Skeletal muscle satellite cell (primary cell): ENCODE measurements around the gene PGD.
A peak's percentile ranks its signal among the peaks of the same experiment; 100 is the strongest.

Experiments used
- H3K27me3 ChIP-seq: 2 replicates; pipeline ENCODE4 v1.7.0; 2013; ENCODE audit warnings: low read length; ENCODE audit not compliant: control insufficient read depth, insufficient read depth
- H3K36me3 ChIP-seq: 2 replicates; pipeline ENCODE4 v1.7.0; 2013; ENCODE audit warnings: mild to moderate bottlenecking, control low read depth, low read length; ENCODE audit not compliant: insufficient read depth
- H3K4me1 ChIP-seq: 2 replicates; pipeline ENCODE4 v1.7.0; 2013; ENCODE audit warnings: low read length; ENCODE audit not compliant: control insufficient read depth, insufficient read depth
- H3K4me2 ChIP-seq: 2 replicates; pipeline ENCODE4 v1.7.0; 2013; ENCODE audit warnings: mild to moderate bottlenecking, low read length
- H3K4me3 ChIP-seq: 2 replicates; pipeline ENCODE4 v1.7.0; 2013; ENCODE audit warnings: low read length
- H3K9ac ChIP-seq: 2 replicates; pipeline ENCODE4 v1.7.0; 2013; ENCODE audit warnings: mild to moderate bottlenecking, low read depth, low read length, moderate library complexity
- H3K9me3 ChIP-seq: replicated peaks from 2 replicates; pipeline ENCODE4 v1.7.0; 2013; ENCODE audit warnings: mild to moderate bottlenecking, control low read depth, low read length

The PGD gene

DNA sequence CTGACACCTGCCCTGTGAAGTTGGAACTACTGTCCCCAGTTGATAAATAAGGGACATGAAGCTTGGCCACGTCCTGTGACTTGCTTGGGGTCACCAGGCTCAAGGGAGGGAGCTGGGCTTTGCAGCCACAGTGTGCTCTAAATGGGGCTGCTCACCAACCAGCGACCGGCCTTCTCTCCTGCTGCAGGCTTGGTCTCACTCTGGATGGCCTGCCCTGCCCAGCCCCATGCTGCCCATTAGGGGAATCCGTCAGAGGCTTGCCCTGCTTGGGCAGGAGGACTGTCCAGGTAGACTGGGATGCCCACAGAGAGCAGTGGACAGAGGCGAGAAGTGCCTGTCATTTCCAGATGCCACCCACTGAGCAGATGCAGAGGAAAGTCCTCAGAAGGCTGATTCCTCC lies 30.1 kb downstream of the PGD start:
- no peaks in the 10 kb centered on the region for H3K9me3 ChIP-seq
- H3K4me2 ChIP-seq = no peak overlapping the region
- no peak overlapping the region for H3K9ac ChIP-seq
- H3K27me3 ChIP-seq = no peaks in the 10 kb centered on the region
- H3K4me3 ChIP-seq = no peak overlapping the region
- H3K4me1 ChIP-seq = peaks cover 12% of the 10 kb centered on the region
- no peaks in the 10 kb centered on the region for H3K36me3 ChIP-seq

DNA sequence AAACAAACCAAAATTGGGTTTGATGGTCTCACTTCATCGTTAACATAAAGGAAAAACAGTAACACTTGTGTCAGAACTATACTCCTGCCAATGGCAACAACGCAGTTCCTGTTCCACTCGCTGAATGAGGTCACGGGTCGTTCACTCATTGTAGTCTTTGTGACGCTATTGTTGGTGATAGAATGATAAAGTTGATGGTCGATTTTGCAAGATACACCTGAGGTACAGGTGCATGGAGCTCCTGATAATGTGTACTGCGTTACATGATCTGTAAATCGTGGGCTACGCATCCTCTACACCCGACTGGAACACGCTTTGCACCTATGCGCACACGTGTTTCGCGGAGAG lies 31.0 kb downstream of the PGD start:
- Histone ChIP-seq H3K27me3 (no peaks in the 10 kb centered on the region), H3K9me3 (no peaks in the 10 kb centered on the region), H3K4me1 (peaks cover 12% of the 10 kb centered on the region), H3K4me3 (peak overlapping the region; percentile 94), H3K36me3 (no peaks in the 10 kb centered on the region), H3K4me2 (peak overlapping the region; percentile 93), H3K9ac (peak overlapping the region; percentile 93)

DNA sequence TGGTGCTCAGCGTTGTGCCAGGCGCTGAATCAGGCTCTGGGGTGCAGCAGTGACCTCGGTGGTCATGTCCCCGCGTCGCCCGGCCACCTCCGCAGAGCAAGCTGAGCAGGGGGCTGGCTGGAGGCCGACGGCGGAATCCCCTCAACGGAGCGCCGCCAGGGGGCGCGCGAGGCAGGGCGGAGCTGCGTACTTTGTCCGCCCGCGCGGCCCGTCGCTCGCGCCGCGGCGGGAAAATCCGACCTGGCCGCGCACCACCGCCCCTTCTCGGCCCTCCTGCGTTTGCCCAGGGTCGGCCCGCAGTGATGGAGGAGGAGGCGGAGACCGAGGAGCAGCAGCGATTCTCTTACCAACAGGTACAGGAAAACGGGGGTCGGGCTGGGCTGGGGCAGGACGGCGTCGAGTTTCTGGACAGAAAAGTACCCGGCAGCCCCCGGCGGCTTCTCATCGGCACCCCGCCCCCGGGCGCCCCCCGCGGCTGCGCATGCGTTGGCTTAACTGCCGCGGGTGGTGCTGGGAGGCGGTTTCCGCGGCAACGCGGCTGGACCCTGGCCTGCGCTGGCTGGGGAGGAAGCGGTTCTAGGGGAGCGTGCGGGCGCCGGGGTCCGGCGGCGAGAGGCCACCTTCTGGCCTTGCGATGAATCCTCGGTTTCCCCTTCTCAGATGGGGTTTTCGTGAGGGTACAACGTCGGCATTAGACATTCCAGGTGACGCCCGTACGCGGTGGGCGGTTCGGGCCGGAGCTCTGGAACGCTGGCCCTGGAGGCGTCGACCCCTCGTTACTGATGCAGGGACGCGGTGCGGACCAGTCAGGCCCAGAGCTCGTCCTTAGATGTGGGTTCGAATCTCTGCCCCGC lies 31.6 kb downstream of the PGD start, which contains the start of gene CENPS:
Gene CENPS, plus strand, starts transcription at position 218 of the 854 bp plus-strand sequence. Its CDS starts 85 bp downstream, at position 303.
- no peaks in the 10 kb centered on the region for H3K27me3 ChIP-seq
- peak within 1 kb of the TSS; percentile 93 for H3K4me2 ChIP-seq
- H3K36me3 ChIP-seq = no peaks in the 10 kb centered on the region
- peak within 1 kb of the TSS; percentile 93 for H3K9ac ChIP-seq
- H3K9me3 ChIP-seq = no peaks in the 10 kb centered on the region
- H3K4me3 ChIP-seq = peak within 1 kb of the TSS; percentile 94
- H3K4me1 ChIP-seq = peaks cover 12% of the 10 kb centered on the region

DNA sequence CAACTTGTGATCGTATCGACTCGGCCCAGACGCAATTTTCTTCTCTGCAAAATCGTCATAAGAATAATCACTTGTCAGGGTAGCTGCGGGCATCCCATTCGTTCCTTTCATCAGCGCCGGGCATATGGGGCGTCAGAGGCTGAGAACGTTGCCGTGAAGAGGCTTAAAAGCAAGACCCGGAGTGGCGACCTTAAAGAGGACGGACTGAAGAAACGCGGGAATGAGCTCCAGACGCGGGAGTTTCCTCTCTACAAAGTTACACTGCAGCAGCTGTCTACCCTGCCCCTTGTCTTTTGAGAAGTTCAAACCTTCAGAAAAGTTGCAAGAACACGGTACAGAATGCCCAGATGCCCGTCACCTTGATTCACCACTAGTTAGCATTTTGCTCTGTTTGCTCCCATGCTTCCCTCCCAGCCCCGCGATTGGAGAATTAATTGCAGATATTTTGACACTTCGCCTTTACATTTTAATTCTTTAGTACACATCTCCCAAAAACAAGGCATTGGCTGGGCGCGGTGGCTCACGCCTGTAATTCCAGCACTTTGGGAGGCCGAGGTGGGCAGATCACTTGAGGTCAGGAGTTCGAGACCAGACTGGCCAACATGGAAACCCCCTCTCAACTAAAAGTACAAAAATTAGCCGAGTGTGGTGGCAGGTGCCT lies 32.3 kb downstream of the PGD start:
- Histone ChIP-seq H3K36me3 (no peaks in the 10 kb centered on the region), H3K9ac (peak overlapping the region; percentile 93), H3K4me2 (peak overlapping the region; percentile 93), H3K27me3 (no peaks in the 10 kb centered on the region), H3K9me3 (no peaks in the 10 kb centered on the region), H3K4me3 (peak overlapping the region; percentile 94), H3K4me1 (peaks cover 12% of the 10 kb centered on the region)

DNA sequence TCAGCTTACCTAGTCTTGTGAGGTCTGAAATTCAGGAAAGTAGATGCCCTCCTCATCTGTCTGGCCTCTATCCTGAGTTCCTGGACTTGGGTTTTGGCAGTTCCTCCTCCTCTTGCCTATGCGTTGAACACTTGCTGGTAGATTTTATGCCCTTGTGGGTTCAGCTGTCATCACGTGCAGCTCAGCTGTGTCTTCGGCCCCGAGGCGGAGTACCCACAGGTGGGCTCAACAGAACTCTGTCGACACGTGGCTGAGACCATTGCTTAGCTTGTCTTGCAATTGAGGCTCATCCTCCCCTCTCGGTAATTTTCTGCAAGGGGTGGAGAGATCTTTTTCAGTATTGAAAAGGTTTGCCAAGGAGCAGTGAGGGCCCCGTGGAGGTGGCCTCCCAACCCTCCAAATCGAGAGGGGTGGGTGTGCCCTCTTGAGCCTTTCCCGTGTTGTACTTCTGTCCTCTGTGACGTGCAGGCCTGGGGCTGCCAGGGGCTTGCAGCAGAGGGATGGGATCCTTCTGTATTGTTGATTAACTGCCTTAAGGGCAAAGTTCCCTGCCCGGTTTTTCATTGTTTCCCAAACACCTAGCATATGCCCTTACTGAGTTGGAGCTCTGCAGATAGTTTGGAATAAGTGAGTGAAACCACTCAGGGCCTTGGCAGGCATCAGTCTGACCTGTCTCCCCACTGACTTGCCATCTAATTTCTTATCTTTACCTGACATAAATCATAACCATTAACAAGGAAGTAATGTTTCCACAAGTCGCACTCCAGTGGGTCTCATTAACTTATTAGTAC lies 34.2 kb downstream of the PGD start:
- no peaks in the 10 kb centered on the region for H3K36me3 ChIP-seq
- no peak overlapping the region for H3K4me2 ChIP-seq

DNA sequence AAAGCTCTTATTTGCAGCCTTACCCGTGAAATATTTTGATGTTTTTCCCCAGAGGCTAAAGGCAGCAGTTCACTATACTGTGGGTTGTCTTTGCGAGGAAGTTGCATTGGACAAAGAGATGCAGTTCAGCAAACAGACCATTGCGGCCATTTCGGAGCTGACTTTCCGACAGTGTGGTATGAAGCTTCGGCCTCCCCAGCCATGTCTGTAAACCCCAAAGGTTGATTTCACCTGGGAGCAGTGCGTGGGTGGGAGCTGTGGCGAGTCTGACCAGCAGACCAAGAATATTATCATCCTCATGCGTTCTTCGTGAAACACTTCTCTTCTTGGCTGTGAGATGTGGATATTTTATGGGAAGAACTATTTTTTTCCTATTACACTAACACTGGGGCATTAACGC lies 34.9 kb downstream of the PGD start:
- Histone ChIP-seq H3K4me1 (peaks cover 12% of the 10 kb centered on the region), H3K36me3 (no peaks in the 10 kb centered on the region), H3K27me3 (no peaks in the 10 kb centered on the region), H3K4me3 (no peak overlapping the region), H3K9me3 (no peaks in the 10 kb centered on the region), H3K4me2 (no peak overlapping the region), H3K9ac (no peak overlapping the region)

More for the DNA sequence above, 34.2 kb downstream of the PGD start:
- Histone ChIP-seq H3K9me3 (no peaks in the 10 kb centered on the region), H3K9ac (no peak overlapping the region), H3K4me3 (no peak overlapping the region), H3K27me3 (no peaks in the 10 kb centered on the region), H3K4me1 (peaks cover 12% of the 10 kb centered on the region)

DNA sequence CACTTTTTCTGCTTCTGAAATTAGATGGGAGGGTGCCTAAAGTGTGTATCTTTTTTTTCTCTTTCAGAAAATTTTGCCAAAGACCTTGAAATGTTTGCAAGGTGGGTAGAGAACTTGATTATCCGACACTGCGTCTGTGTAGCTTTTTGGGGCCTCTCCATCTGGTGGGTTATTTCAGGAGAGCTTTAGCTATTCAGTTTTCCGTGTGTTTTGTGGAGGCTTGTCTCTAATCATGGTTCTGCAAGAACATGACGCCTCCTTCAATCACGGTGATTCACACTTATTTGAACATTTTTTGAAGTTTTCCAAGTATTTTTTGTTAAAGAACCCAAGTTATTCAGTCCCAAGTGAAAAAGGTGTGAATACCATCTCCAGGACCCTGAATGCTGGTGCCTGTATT lies 35.7 kb downstream of the PGD start:
- Histone ChIP-seq H3K4me2 (no peak overlapping the region), H3K27me3 (no peaks in the 10 kb centered on the region), H3K4me3 (no peak overlapping the region), H3K36me3 (no peaks in the 10 kb centered on the region), H3K9me3 (no peaks in the 10 kb centered on the region), H3K4me1 (peaks cover 11% of the 10 kb centered on the region), H3K9ac (no peak overlapping the region)

DNA sequence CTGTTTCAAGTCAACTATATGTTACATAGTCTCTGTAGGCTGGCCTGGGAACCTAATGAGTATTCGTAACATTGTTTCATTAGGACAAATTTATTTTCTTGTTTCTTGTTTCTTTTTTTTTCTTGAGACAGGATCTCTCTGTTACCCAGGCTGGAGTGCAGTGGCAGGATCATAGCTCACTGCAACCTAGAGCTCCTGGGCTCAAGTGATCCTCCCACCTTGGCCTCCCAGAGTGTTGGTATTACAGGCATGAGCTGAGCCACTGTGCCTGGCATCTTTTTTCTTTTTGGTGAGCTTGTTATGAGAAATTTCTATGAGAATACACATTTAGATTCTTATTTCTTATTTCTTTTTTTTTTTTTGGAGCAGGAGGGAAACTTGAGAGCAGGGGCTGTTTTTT lies 38.2 kb downstream of the PGD start:
- Histone ChIP-seq H3K4me3 (no peak overlapping the region), H3K4me1 (no peaks in the 10 kb centered on the region), H3K9ac (no peak overlapping the region), H3K9me3 (no peaks in the 10 kb centered on the region), H3K27me3 (no peaks in the 10 kb centered on the region), H3K36me3 (peaks cover 4% of the 10 kb centered on the region), H3K4me2 (no peak overlapping the region)

DNA sequence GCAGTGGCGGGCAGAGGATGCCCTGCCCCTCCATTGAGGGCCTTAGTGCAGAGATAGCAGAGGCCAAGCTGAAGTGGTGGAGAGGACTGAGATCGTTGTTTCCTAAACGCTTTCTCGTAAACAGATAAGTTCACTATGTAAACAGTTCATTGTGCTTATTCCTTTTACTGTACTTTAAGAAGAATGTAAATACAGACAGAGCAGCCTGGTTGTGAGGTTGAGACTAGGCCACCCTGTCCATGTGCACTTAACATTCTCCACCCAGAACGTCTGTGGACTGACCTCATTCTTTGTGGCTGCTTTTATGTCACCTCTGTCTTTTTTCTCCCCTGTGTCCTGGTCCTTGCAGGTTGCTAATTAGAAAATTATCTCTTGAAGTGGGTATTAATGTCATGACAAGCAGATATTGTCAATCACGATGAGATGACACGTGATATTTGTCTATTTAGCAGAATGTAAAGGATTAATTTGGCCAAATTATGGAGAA lies 39.9 kb downstream of the PGD start:
- Histone ChIP-seq H3K9me3 (no peaks in the 10 kb centered on the region), H3K4me1 (no peaks in the 10 kb centered on the region), H3K4me3 (no peak overlapping the region), H3K9ac (no peak overlapping the region), H3K36me3 (peaks cover 4% of the 10 kb centered on the region), H3K27me3 (no peaks in the 10 kb centered on the region), H3K4me2 (no peak overlapping the region)

DNA sequence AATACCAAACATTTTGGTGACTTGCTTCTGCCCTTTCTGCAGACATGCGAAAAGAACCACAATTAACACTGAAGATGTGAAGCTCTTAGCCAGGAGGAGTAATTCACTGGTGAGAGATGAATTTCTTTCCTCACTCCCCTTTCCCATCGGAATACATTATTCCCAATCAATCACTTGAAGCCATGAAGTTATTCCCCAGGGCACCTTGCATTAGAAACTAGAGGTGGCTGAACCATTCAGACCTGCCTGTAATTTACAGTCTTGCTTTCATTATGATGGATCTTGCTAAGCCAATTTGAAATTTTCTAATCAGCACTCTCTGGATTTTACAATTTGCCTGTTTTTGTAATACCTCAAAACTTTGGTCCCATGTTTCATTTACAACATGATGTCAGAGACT lies 41.4 kb downstream of the PGD start:
- H3K27me3 ChIP-seq = no peaks in the 10 kb centered on the region
- H3K4me3 ChIP-seq = no peak overlapping the region
- H3K4me1 ChIP-seq = no peaks in the 10 kb centered on the region
- H3K4me2 ChIP-seq = no peak overlapping the region
- H3K9ac ChIP-seq = no peak overlapping the region
- H3K9me3 ChIP-seq = no peaks in the 10 kb centered on the region
- H3K36me3 ChIP-seq = peaks cover 4% of the 10 kb centered on the region

DNA sequence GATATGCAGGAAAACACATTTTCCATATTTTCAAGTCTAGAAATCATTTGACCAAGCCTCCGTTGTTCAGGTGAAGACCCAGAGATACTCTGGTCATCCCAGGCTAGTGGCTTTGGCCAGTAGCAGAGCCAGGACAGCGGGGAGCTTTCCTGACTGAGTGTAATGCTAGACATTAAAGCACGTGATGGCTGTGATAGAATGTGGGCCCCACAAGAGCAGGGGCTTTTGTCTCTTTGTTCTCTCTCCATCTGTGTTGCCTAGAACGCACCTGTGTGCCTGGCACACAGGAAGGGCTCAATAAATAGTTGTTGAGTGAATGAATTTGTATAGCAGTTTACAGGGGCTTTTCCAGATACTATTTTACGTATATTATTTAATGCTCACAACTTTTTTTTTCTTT lies 41.9 kb downstream of the PGD start:
- H3K9ac ChIP-seq = no peak overlapping the region
- H3K4me1 ChIP-seq = no peaks in the 10 kb centered on the region
- H3K4me3 ChIP-seq = no peak overlapping the region
- peaks cover 4% of the 10 kb centered on the region for H3K36me3 ChIP-seq
- H3K9me3 ChIP-seq = no peaks in the 10 kb centered on the region
- H3K27me3 ChIP-seq = no peaks in the 10 kb centered on the region
- no peak overlapping the region for H3K4me2 ChIP-seq
